HG03354 (cell line): Measurements from ENCODE around the gene SLAMF8.

Source experiments
- ATAC-seq: cut with Tn5 transposase; IDR thresholded peaks from one replicate; pipeline ENCODE4 v1.9.1; 2021; ENCODE audit warnings: mild to moderate bottlenecking; ENCODE audit not compliant: unreplicated experiment, poor library complexity, severe bottlenecking

SLAMF8 gene

DNA sequence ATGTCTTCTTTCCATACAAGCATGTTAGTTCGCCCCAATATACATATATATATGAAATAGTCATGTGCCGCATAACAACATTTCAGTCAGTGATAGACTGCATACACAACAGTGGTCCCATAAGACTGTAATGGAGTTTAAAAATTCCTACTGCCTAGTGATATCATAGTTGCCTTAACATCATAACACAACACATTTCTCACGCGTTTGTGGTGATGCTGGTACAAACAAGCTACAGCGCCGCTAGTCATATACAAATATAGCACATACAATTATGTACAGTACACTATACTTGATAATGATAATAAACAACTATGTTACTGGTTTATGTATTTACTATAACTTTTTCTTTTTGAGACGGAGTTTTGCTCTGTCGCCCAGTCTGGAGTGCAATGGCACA, 10.7 kb upstream of the SLAMF8 start:
- ATAC-seq: no peak

DNA sequence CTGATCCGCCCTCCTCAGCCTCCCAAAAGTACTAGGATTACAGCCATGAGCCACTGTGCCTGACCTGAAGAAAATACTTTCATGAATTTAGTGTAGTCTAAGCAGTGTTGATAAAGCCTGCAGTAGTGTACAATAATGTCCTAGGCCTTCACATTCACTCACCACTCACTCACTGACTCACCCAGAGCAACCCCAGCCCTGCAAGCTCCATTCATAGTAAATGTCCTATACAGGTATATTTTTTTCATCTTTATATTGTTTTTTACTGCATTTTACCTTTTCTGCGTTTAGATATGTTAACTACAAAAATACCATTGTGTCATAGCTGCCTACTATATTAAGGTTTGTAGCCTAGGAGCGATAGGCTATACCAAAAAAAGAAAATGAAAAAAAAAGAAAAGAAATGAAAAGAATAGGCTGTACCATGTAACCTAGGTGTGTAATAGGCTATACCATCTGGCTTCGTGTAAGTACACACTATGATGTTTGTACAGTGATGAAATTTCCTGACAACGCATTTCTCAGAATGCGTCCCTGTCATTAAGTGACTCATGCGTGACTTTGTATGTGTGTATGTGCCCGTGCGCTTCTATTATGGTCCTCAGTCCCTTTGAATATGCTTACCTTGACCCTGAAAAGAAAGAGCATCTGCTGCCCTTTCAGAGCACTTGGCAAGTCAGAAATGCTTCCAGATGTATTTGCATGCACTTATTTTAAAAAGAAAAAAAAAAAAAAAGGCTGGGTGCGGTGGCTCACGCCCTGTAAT, 9.2 kb upstream of the SLAMF8 start:
- no peak for ATAC-seq

DNA sequence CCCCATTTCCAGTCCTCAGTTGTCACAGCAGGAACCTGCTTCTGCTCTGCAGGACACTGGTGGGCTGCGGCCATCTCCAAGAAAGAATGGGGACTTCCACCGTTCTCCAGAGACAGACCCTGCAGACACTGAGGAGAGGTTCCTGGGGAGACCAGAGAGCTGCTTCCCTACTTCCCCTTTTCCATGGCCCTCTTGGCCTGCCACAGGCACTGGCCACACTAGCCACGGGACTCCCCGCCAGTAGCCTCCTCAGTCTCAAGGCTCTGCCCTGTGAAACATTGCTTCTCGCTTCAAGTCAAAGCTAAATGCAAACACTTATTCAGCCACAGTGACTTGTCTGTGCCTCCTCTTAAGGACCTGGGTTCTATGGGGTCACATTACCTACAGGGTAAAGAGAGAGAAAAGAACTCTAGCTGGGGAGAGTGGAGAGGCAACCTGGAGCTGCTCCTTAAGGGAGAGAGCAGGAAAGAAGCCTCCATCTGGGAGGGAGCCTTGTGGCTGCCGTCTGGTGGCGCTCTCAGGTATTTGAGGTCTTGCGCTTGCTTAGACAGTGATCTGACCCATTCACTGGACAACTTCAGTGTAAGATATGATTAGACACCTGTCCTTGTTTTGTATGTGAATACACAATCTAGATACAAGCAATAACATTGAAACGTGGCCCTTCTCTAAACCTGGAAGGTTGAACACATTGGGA, 5.4 kb upstream of the SLAMF8 start:
- peak; percentile 44 for ATAC-seq

DNA sequence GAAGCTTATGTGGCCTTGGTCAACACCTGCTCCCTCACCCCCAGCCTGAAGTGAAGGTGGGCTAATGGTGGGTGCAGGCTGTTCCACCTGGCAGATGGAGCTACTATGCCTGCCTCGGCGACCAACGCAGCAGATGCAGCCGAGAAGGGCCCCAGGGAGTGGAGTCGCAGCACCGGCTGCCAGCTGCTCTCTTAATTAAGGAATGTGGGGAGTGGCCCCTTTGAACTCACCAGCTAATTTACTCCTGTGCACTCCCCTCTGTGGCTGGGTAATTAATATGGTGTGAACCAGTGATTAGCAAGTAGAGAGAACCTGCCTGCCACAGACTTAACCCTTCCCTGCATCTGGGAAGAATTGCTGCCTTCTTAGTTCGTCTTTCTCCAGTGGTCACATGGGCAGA, 3.3 kb upstream of the SLAMF8 start:
- no peak for ATAC-seq

DNA sequence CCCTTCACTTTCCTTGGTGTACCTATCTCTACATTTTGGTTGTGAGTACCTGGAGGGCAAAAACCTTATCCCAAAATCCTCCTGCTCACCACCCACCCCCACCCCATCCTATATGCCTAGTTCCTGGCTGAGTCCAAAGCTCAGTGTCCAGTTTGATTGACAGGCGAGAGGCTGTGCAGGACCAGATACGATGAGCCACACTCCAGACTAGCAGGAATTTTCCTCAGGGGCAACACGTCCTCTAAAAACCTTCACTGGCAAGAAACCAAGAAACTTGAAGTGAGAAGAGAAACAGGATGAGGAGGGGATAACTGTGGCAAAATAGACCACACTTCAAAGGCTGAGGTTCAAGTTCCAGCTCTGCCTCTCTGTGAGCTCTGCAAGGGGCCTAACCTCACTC, 1.1 kb upstream of the SLAMF8 start:
- ATAC-seq: no peak

DNA sequence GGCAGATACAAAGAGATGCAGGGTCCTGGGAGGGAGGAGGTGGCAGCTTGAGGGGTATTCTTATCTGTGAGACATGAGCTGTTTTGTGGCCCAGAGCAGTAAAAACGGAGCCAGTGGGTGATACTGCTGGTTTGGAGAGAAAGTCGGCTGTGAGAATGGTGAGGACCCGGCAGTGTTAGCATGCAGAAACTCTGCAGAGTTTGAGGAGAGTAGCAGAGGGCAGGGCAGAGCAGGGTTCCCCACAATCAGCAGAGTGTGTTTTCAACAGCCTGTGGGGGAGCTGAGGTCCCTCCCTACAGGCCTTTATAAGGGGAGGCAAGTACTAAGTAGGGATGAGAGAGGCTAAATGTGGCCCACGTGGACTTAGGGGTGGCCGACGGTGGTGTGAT, 423 bp downstream of the SLAMF8 start:
- no peak for ATAC-seq

DNA sequence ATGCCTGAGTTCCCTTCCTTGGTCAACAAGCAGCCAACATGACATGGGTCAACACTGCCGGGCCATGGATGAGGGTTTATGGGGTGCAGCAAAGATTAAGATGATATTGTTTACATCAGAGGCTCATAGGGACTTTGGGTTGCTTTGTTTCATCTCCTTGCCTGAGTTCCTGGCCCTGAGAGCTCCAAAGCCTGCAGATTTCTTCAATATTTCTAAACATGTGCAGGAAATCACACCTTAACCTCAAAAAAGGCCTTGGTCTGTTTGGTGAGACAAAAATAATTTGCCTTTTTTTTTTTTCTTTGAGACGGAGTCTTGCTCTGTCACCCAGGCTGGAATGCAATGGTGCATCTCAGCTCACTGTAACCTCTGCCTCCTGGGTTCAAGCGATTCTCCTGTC, 876 bp downstream of the SLAMF8 start:
- no peak for ATAC-seq

DNA sequence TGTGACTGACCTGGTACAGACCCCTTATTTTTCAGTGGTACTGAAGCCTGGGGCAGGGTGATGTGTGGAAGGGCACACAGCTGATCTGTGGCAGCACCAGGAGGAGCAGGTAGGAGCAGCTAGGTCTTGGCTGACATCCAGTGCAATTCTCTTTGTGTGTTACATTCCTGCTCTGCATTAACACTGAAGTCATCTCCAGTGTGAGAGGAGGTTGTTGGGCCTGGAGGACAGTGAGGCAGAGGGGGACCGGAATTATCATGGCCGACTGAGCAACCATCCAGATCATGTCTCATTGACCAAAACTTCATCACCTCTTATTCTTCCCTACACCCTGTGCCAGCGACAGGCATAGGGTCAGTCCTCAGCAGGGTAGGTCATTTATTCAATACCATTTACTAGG, 1.5 kb downstream of the SLAMF8 start:
- ATAC-seq: no peak

DNA sequence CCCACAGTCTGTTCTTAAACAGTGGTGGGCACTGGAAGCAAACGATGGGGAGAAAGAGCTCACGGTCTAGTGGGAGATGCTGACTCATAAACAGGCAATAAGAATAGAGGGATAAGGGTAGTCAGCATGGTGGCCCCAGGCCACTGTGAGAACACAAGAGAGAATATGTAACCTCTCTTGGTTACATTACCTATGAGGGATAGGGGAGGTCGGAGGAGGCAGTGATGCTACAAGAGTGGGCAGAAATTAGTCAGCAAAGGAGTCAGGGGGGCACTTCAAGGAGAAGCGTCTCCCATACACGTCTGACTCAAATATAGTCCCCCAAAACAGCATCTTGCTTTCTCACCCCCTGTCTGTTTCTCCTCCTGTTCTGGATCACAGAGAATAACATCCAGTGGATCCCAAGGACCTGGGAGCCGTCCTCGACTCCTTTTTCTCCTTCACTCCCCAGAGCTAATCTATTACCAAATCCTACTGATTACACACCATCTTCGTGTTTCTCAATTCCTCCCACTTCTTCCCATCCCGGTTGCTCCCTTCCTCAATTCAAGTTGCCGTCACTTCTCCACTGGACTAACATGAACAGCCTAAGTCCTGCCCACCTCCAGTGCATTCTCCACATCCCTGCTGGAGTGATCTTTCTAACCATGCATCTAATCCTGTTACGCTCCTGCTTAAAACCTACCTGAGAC, 2.1 kb downstream of the SLAMF8 start:
- no peak for ATAC-seq

DNA sequence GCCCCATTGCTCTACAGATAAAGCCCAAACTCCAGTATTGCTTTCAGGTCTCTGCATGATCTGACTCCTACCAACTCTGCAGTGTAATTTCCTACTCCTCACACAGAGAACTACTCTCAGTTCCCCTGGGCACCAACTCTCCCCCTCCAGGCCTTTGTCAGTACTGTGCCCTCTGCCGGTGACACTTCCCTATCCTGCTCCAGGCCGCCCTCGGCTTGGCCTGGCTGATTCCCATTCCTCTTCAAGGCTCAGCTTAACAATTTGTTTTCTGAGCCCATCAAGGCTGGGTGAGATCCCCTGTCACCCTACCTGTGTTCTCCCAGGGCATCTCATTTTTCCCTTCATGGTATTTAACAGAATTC, 2.6 kb downstream of the SLAMF8 start:
- ATAC-seq: peak; percentile 87

DNA sequence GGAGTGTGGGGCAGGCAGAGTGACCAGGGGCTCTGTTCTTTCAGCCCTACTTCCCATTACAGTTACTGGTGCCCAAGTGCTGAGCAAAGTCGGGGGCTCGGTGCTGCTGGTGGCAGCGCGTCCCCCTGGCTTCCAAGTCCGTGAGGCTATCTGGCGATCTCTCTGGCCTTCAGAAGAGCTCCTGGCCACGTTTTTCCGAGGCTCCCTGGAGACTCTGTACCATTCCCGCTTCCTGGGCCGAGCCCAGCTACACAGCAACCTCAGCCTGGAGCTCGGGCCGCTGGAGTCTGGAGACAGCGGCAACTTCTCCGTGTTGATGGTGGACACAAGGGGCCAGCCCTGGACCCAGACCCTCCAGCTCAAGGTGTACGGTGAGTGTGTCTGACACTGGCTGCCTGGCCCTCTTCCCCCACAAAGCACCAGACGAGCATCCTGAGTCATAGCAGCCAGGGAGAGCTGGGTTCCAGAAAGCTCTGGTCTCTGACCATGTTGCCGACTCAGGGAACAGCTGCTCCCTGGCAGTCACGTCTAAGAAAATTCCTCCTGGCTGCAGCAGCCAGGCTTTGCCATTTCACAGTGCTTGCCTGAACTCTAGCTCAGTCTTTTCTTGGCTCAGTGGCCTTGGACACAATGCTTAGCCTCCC, 3.3 kb downstream of the SLAMF8 start:
- no peak for ATAC-seq

DNA sequence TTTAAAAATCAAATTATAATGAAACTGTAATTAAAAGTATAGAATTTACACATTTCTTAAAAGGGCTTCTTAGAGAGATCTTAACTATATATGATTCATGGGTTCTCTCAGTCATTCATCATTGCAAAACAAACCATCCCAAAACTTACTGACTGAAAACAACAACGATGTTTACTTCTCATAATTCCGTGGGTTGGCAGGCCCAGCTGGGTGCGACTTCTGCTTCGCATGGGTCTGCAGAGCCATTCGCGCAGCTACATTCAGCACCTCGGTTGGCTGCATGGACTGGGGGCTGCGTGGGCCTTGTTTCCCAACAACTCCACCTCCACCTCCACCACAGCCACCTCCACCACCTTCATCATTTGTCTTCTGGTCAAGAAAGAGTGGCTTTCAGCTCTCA, 4.0 kb downstream of the SLAMF8 start:
- ATAC-seq: no peak

DNA sequence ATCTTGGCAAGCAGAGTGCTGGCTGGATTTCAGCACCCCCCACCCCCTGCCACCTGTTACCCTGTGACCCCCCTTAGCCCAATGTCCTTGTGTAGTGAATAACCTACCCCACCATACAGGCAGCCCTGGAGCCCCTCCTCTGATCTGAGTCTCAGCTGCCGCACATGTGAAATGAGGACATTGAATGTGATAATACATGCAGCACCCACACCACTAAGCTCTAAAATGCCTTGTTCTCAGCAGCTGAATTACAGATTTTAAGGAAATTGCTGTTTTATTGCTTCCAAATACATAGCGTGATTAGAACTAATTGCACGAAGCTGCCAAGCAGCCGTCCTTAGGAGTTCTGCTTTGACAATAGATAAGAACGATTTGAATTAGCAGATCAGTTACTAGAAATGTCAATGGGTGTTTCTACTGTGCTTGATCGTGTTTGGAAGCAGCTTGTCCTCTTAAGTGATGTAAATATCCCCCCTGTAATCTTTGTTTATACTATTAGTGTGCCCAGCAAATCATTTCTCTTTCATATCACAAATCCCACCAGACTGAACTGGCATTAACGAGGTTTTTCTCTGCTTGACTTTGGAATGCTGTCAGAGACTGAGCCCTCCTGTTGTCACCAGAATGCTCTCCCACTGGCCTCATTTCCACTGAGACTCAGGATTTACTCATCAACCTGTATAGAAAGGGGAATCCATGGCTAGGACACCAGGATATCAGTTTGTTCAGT, 4.9 kb downstream of the SLAMF8 start:
- ATAC-seq: no peak

DNA sequence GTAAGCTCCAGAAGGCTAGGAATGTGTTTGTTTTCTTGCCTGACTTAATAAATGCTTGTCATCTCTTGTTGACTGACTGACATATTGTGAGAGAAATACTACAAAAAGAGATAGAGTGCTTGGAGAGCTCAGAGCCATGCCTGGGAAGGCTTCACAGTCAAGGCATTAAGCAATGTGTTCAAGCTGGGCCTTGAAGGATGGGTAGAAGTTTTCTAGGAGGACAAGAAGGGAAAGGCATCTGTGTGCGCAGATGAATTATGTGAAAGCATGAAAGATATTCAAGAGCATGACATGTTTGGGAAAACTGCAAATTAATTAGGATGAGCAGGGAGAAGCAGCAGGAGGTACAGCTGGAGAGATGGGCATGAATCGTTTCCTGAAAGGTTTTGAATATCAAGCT, 5.6 kb downstream of the SLAMF8 start:
- no peak for ATAC-seq

DNA sequence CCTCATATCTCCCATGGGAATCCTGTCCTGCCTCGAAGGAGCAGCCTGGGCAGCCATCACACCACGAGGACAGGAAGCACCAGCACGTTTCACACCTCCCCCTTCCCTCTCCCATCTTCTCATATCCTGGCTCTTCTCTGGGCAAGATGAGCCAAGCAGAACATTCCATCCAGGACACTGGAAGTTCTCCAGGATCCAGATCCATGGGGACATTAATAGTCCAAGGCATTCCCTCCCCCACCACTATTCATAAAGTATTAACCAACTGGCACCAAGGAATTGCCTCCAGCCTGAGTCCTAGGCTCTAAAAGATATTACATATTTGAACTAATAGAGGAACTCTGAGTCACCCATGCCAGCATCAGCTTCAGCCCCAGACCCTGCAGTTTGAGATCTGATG, 8.7 kb downstream of the SLAMF8 start:
- no peak for ATAC-seq

DNA sequence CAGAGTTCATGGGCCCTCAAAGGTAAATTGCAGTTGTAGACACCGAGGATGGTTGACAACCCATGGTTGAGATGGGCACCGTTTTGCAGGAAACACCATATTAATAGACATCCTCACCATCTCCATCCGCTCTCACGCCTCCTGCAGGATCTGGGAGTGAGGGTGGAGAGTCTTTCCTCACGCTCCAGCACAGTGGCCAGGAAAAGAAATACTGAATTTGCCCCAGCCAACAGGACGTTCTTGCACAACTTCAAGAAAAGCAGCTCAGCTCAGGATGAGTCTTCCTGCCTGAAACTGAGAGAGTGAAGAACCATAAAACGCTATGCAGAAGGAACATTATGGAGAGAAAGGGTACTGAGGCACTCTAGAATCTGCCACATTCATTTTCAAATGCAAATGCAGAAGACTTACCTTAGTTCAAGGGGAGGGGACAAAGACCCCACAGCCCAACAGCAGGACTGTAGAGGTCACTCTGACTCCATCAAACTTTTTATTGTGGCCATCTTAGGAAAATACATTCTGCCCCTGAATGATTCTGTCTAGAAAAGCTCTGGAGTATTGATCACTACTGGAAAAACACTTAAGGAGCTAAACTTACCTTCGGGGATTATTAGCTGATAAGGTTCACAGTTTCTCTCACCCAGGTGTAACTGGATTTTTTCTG, 9.3 kb downstream of the SLAMF8 start:
- no peak for ATAC-seq

DNA sequence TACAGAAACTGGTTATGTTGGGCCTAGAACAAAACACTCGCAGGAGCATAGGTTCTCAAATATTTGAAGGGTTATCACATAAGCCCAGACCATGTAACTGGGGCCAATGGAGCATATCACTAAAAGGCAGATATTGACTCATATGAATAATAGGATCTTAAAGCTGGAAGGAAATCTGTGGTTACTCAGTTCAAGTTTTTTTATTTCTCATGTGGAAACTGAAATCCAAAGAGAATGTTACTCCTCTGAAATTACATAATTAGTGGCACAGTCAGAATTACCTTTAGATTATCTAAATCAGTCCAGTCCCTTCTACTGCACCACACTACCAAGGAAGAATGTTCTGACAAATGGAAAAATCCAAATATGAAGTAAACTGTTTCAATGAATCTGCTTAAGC, 12.0 kb downstream of the SLAMF8 start:
- ATAC-seq: peak; percentile 75

DNA sequence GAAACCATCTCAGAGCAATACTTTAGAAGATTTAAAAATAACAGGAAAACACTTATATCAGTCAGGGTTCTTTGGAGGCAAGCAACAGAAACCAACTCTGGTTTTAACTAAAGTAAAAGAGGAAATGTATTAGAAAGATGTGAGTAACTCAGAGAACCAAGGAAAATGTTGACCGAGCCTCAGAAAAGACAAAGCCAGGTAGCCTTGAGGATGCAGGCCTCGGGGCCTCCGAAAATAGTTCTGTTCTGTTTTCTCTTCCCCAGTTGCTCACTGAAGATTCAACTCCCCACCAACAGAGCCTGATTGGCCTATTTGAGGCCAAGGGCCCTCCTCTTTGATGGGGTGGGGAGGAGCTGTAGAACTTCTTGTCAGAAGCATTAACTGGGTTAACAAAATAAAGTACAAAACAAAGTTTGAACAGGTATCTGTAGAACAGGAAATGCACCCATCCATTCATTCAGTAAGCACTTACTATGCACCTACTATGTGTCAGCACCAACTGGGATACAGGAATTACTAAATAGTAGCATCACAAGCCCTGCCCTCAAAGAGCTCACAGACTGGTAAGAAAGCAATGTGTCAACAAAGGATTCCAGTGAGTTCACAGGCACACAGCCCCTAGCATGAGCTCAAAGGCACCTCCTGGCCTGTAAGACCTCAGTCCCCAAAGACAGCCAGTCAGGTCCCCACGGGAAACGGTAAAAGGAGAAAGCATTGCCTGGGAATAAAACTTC, 12.6 kb downstream of the SLAMF8 start:
- ATAC-seq: peak; percentile 68

DNA sequence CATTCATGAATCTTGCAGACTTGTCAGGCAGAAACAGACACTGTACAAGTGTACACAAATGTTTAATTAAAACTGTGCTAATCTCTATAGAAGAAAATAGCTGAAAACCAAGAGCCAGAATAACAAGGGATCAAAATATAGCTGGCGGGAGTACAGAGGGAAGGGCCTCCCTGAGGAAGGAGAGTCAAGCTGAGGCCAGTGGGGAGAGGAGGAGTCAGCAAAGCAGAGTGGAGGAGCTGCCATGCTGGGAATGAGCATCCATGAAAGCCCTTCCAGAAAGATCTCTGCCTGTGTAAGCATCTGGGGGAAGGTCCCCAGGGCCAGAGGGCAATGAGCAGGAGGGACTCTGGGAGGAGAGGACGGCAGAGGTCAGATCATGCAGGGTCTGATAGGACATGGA, 15.1 kb downstream of the SLAMF8 start:
- ATAC-seq: no peak
